ENCODE measurements around the gene FAXC. TPM values are rescaled to one million over a fixed set of nuclear protein-coding genes. Genes with fewer than 3 reads are reported as not detected.

Gene FAXC
- total RNA-seq, 1 experiment from 2014 or later = 12.9 TPM

DNA sequence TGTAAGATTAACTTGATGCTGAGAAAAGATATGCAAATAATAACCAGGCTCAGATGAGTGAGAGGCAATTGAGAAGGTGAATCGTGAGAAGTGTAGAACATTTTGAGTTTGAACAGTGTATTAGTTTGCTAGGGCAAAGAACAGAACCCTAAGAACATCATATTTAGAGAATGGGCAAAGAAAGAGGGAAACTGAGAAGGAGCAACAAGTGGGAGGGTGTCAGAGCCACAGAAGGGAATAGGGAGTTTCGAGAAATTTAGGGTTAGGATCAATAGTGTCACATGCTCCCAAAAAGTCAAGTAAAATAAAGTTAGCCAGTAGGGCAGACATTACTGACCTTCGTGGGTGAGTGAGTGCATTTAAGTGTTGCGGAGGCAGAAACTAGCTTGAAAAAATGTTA lies 5.5 kb upstream of the FAXC start:
- POLR2A ChIA-PET = no interaction called here
- Mint-ChIP-seq H3K4me1 (peaks cover 9% of the 10 kb centered on the region), H3K4me3 (no peak overlapping the region), H3K27me3 (ENCODE audit: low read depth) (peaks cover 17% of the 10 kb centered on the region), H3K27ac (no peak overlapping the region), H3K36me3 (no peaks in the 10 kb centered on the region), H3K9me3 (no peaks in the 10 kb centered on the region)
- DNase-seq (ENCODE audit: low spot score) (no peak), ATAC-seq (no peak)
- CTCF ChIA-PET = no interaction called here
- no peak for TF ChIP-seq ZNF138 (CRISPR knock-in tag; conservative IDR thresholded peaks at IDR 0.05)
- TF ChIP-seq GTF2I (CRISPR knock-in tag; conservative IDR thresholded peaks at IDR 0.05) = no peak
- no peak for TF ChIP-seq CBFB (CRISPR knock-in tag; IDR thresholded peaks at IDR 0.05; ENCODE audit: low read depth)
- TF ChIP-seq, protein P1, sequence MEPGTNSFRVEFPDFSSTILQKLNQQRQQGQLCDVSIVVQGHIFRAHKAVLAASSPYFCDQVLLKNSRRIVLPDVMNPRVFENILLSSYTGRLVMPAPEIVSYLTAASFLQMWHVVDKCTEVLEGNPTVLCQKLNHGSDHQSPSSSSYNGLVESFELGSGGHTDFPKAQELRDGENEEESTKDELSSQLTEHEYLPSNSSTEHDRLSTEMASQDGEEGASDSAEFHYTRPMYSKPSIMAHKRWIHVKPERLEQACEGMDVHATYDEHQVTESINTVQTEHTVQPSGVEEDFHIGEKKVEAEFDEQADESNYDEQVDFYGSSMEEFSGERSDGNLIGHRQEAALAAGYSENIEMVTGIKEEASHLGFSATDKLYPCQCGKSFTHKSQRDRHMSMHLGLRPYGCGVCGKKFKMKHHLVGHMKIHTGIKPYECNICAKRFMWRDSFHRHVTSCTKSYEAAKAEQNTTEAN (CRISPR knock-in tag; IDR thresholded peaks at IDR 0.05) = no peak
- no peak for TF ChIP-seq SMAD3 (CRISPR knock-in tag; IDR thresholded peaks at IDR 0.05; ENCODE audit: borderline replicate concordance)
- TF ChIP-seq, protein P2, sequence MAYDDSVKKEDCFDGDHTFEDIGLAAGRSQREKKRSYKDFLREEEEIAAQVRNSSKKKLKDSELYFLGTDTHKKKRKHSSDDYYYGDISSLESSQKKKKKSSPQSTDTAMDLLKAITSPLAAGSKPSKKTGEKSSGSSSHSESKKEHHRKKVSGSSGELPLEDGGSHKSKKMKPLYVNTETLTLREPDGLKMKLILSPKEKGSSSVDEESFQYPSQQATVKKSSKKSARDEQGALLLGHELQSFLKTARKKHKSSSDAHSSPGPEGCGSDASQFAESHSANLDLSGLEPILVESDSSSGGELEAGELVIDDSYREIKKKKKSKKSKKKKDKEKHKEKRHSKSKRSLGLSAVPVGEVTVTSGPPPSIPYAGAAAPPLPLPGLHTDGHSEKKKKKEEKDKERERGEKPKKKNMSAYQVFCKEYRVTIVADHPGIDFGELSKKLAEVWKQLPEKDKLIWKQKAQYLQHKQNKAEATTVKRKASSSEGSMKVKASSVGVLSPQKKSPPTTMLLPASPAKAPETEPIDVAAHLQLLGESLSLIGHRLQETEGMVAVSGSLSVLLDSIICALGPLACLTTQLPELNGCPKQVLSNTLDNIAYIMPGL (CRISPR knock-in tag; IDR thresholded peaks at IDR 0.05) = no peak
- TF ChIP-seq GRHL2 (CRISPR knock-in tag; IDR thresholded peaks at IDR 0.05; ENCODE audit: insufficient replicate concordance, severe bottlenecking) = no peak
- TF ChIP-seq IRF2 (CRISPR knock-in tag; IDR thresholded peaks at IDR 0.05; ENCODE audit: borderline replicate concordance, low read depth) = no peak
- TF ChIP-seq, protein P3, sequence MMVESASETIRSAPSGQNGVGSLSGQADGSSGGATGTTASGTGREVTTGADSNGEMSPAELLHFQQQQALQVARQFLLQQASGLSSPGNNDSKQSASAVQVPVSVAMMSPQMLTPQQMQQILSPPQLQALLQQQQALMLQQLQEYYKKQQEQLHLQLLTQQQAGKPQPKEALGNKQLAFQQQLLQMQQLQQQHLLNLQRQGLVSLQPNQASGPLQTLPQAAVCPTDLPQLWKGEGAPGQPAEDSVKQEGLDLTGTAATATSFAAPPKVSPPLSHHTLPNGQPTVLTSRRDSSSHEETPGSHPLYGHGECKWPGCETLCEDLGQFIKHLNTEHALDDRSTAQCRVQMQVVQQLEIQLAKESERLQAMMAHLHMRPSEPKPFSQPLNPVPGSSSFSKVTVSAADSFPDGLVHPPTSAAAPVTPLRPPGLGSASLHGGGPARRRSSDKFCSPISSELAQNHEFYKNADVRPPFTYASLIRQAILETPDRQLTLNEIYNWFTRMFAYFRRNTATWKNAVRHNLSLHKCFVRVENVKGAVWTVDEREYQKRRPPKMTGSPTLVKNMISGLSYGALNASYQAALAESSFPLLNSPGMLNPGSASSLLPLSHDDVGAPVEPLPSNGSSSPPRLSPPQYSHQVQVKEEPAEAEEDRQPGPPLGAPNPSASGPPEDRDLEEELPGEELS (CRISPR knock-in tag; IDR thresholded peaks at IDR 0.05) = no peak
- TF ChIP-seq, protein P4, sequence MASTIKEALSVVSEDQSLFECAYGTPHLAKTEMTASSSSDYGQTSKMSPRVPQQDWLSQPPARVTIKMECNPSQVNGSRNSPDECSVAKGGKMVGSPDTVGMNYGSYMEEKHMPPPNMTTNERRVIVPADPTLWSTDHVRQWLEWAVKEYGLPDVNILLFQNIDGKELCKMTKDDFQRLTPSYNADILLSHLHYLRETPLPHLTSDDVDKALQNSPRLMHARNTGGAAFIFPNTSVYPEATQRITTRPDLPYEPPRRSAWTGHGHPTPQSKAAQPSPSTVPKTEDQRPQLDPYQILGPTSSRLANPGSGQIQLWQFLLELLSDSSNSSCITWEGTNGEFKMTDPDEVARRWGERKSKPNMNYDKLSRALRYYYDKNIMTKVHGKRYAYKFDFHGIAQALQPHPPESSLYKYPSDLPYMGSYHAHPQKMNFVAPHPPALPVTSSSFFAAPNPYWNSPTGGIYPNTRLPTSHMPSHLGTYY (CRISPR knock-in tag; IDR thresholded peaks at IDR 0.05) = no peak
- no peak for TF ChIP-seq ZBTB21 (CRISPR knock-in tag; IDR thresholded peaks at IDR 0.05; ENCODE audit: borderline replicate concordance)
- TF ChIP-seq, protein P5, sequence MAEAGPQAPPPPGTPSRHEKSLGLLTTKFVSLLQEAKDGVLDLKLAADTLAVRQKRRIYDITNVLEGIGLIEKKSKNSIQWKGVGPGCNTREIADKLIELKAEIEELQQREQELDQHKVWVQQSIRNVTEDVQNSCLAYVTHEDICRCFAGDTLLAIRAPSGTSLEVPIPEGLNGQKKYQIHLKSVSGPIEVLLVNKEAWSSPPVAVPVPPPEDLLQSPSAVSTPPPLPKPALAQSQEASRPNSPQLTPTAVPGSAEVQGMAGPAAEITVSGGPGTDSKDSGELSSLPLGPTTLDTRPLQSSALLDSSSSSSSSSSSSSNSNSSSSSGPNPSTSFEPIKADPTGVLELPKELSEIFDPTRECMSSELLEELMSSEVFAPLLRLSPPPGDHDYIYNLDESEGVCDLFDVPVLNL (CRISPR knock-in tag; IDR thresholded peaks at IDR 0.05; ENCODE audit: borderline replicate concordance, low read depth) = no peak
- TF ChIP-seq ZNF232 (CRISPR knock-in tag; IDR thresholded peaks at IDR 0.05) = no peak
- TF ChIP-seq, protein P6, sequence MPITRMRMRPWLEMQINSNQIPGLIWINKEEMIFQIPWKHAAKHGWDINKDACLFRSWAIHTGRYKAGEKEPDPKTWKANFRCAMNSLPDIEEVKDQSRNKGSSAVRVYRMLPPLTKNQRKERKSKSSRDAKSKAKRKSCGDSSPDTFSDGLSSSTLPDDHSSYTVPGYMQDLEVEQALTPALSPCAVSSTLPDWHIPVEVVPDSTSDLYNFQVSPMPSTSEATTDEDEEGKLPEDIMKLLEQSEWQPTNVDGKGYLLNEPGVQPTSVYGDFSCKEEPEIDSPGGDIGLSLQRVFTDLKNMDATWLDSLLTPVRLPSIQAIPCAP (CRISPR knock-in tag; IDR thresholded peaks at IDR 0.05) = no peak
- no peak for TF ChIP-seq FOXK1 (CRISPR knock-in tag; IDR thresholded peaks at IDR 0.05)
- no peak for TF ChIP-seq ZNF396 (CRISPR knock-in tag; IDR thresholded peaks at IDR 0.05; ENCODE audit: borderline replicate concordance)
- no peak for TF ChIP-seq ELF4 (CRISPR knock-in tag; IDR thresholded peaks at IDR 0.05; ENCODE audit: low read depth)
- TF ChIP-seq, protein P7, sequence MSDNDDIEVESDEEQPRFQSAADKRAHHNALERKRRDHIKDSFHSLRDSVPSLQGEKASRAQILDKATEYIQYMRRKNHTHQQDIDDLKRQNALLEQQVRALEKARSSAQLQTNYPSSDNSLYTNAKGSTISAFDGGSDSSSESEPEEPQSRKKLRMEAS (CRISPR knock-in tag; IDR thresholded peaks at IDR 0.05) = no peak
